ENCODE data around the gene ATE1.

The ATE1 gene

GRCh38 chr10:121846555-121846954 lies 81.3 kb downstream of the ATE1 start:
- ChIA-PET CTCF (interaction anchor here (1.2 kb wide), 1 partner anchor 13 kb away, joined by 3 read pairs; no protein-coding TSS in a partner anchor), POLR2A (no interaction called here)
- TF ChIP-seq CTCF (IDR thresholded peaks at IDR 0.05; ENCODE audit: control extremely low read depth, extremely low read depth, low read depth, missing control alignments): no peak
- DNase-seq (ENCODE audit: extremely low spot score): no peak

- CTCF ChIA-PET: interaction anchor here (1.1 to 1.2 kb wide), 3 partner anchors 13 to 21 kb away, joined by 3 to 5 read pairs (median 3); no protein-coding TSS in a partner anchor
- DNase-seq (ENCODE audit: extremely low spot score): no peak
- no peak for TF ChIP-seq CTCF (IDR thresholded peaks at IDR 0.05; ENCODE audit: control extremely low read depth, extremely low read depth, low read depth, missing control alignments)
- POLR2A ChIA-PET: no interaction called here
These were observed 82.6 kb downstream of the ATE1 start for GRCh38 chr10:121845044-121845784.

- ChIA-PET CTCF (interaction anchor here (1.0 kb wide), 1 partner anchor 21 kb away, joined by 3 read pairs; no protein-coding TSS in a partner anchor), POLR2A (no interaction called here)
- no peak for TF ChIP-seq CTCF (IDR thresholded peaks at IDR 0.05; ENCODE audit: control extremely low read depth, extremely low read depth, low read depth, missing control alignments)
- no peak for DNase-seq (ENCODE audit: extremely low spot score)
These were observed 83.3 kb downstream of the ATE1 start for GRCh38 chr10:121844537-121844936.

GRCh38 chr10:121843379-121843778 lies 84.5 kb downstream of the ATE1 start:
- TF ChIP-seq CTCF (IDR thresholded peaks at IDR 0.05; ENCODE audit: control extremely low read depth, extremely low read depth, low read depth, missing control alignments): no peak
- ChIA-PET POLR2A (no interaction called here), CTCF (interaction anchor here (1.0 to 1.4 kb wide), 2 partner anchors 16 to 20 kb away, joined by 3 to 8 read pairs; no protein-coding TSS in a partner anchor)
- no peak for DNase-seq (ENCODE audit: extremely low spot score)

- DNase-seq (ENCODE audit: extremely low spot score): no peak
- ChIA-PET POLR2A (no interaction called here), CTCF (interaction anchor here (1.3 to 1.4 kb wide), 2 partner anchors 14 to 59 kb away, joined by 4 to 8 read pairs; no protein-coding TSS in a partner anchor)
- TF ChIP-seq CTCF (IDR thresholded peaks at IDR 0.05; ENCODE audit: control extremely low read depth, extremely low read depth, low read depth, missing control alignments): no peak
These were observed 86.0 kb downstream of the ATE1 start for GRCh38 chr10:121841862-121842261.

GRCh38 chr10:121838931-121839330 lies 88.9 kb downstream of the ATE1 start:
- ChIA-PET CTCF (no interaction called here), POLR2A (no interaction called here)
- no peak for DNase-seq (ENCODE audit: extremely low spot score)
- TF ChIP-seq CTCF (IDR thresholded peaks at IDR 0.05; ENCODE audit: control extremely low read depth, extremely low read depth, low read depth, missing control alignments): no peak

All from GM10248 (cell line).